Tibial nerve (tissue), 4 donors: ENCODE measurements around the gene C16orf54.

Experiments
- EP300 ChIP-seq, 2 donors: sonication (generic); formaldehyde crosslinking; IDR thresholded peaks; one replicate each; pipeline ENCODE4 v1.6.1; 2017; ENCODE audit warnings: antibody characterized with exemption in 2 of 2, mild to moderate bottlenecking in 1 of 2
- TF ChIP-seq, protein P1 (sequence below), 5 experiments: fragments of 200-600 bp in 3 of 5; fragments of 450-650 bp in 2 of 5; sonication (generic) in 3 of 5; IDR thresholded peaks; one replicate each; pipeline ENCODE4 v1.5.1; 2016 to 2019; ENCODE audit warnings: antibody characterized with exemption in 5 of 5, mild to moderate bottlenecking in 3 of 5, moderate library complexity in 2 of 5

DNA sequence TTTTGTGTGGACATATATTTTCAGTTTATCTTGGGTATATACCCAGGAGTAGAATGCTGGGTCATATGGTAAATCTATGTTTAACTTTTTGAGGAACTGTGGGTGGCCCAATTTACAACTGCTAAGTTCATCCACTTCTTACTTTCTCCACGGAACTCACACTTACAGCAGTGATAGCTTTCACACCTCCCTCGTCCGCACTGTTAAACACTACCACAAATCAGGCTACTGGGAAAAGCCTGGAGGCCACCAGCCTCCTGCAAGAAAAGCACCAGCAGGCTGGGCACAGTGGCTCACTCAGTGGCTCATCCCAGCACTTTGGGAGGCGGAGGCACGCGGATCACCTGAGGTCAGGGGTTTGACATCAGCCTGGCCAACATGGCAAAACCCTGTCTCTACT lies 17.5 kb upstream of the C16orf54 start:
- TF ChIP-seq EP300 (IDR thresholded peaks at IDR 0.05), result no peak
- TF ChIP-seq, protein P1, sequence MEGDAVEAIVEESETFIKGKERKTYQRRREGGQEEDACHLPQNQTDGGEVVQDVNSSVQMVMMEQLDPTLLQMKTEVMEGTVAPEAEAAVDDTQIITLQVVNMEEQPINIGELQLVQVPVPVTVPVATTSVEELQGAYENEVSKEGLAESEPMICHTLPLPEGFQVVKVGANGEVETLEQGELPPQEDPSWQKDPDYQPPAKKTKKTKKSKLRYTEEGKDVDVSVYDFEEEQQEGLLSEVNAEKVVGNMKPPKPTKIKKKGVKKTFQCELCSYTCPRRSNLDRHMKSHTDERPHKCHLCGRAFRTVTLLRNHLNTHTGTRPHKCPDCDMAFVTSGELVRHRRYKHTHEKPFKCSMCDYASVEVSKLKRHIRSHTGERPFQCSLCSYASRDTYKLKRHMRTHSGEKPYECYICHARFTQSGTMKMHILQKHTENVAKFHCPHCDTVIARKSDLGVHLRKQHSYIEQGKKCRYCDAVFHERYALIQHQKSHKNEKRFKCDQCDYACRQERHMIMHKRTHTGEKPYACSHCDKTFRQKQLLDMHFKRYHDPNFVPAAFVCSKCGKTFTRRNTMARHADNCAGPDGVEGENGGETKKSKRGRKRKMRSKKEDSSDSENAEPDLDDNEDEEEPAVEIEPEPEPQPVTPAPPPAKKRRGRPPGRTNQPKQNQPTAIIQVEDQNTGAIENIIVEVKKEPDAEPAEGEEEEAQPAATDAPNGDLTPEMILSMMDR (IDR thresholded peaks at IDR 0.05), result no peak
